Liver (tissue), 9 donors: Measurements from ENCODE around the gene BARX1. TPM values are rescaled to one million over a fixed set of nuclear protein-coding genes. Genes with fewer than 3 reads are reported as not detected.
"Not testable (repeated sequence)": the region's sequence is repeated elsewhere in the genome, so short reads cannot be mapped to it uniquely, and the experiment has no call there.

Experiments
- DNase-seq: peaks from one replicate; pipeline ENCODE4 v3.0.0-alpha.2; 2017; ENCODE audit warnings: low spot score
- H3K27ac ChIP-seq, 2 donors: one replicate each; pipeline ENCODE4 v1.7.0; 2013; ENCODE audit warnings: inconsistent platforms in 2 of 2, low read length in 2 of 2, control low read depth in 1 of 2, low read depth in 1 of 2, mild to moderate bottlenecking in 1 of 2
- H3K27me3 ChIP-seq, 4 donors: one replicate each; pipeline versions ENCODE4 v1.6.1 to v1.7.0; 2013; ENCODE audit warnings: low read length in 3 of 4, inconsistent platforms in 1 of 4, mild to moderate bottlenecking in 1 of 4, moderate library complexity in 1 of 4; ENCODE audit not compliant: control insufficient read depth in 4 of 4, insufficient read depth in 4 of 4
- H3K36me3 ChIP-seq, 4 donors: one replicate each; pipeline versions ENCODE4 v1.6.1 to v1.7.0; 2013; ENCODE audit warnings: low read length in 3 of 4, mild to moderate bottlenecking in 3 of 4, low read depth in 1 of 4, moderate library complexity in 1 of 4; ENCODE audit not compliant: control insufficient read depth in 4 of 4, insufficient read depth in 3 of 4
- H3K4me1 ChIP-seq, 4 donors: one replicate each; pipeline versions ENCODE4 v1.6.1 to v1.7.0; 2013; ENCODE audit warnings: low read length in 3 of 4, mild to moderate bottlenecking in 3 of 4, moderate library complexity in 1 of 4; ENCODE audit not compliant: control insufficient read depth in 4 of 4, insufficient read depth in 4 of 4
- H3K4me3 ChIP-seq, 3 donors: one replicate each; pipeline versions ENCODE4 v1.6.1 to v1.7.0; 2013; ENCODE audit warnings: low read length in 3 of 3, control low read depth in 1 of 3, low read depth in 1 of 3, mild to moderate bottlenecking in 1 of 3
- H3K9ac ChIP-seq, 2 donors: one replicate each; pipeline ENCODE4 v1.7.0; 2013; ENCODE audit warnings: low read length in 2 of 2, mild to moderate bottlenecking in 2 of 2, moderate library complexity in 2 of 2, control low read depth in 1 of 2, low read depth in 1 of 2
- H3K9me3 ChIP-seq, 4 donors: one replicate each; pipeline versions ENCODE4 v1.6.1 to v1.7.0; 2013; ENCODE audit warnings: low read length in 3 of 4; ENCODE audit not compliant: control insufficient read depth in 4 of 4
- EGR1 ChIP-seq, 2 donors: IDR thresholded peaks; 2 replicates each; pipeline ENCODE4 v1.6.1; 2016 to 2018; ENCODE audit warnings: antibody characterized with exemption in 2 of 2, low read depth in 2 of 2
- FOXA1 ChIP-seq: IDR thresholded peaks from 2 replicates; pipeline ENCODE4 v1.6.1; 2016; ENCODE audit warnings: antibody characterized with exemption
- GABPA ChIP-seq, 2 donors: IDR thresholded peaks in 1 of 2; conservative IDR thresholded peaks in 1 of 2; 2 replicates each; pipeline ENCODE4 v1.6.1; 2016; ENCODE audit warnings: antibody characterized with exemption in 2 of 2, mild to moderate bottlenecking in 1 of 2, moderate library complexity in 1 of 2
- HNF4A ChIP-seq, 2 donors: conservative IDR thresholded peaks; 2 replicates each; pipeline ENCODE4 v1.6.1; 2016; ENCODE audit warnings: antibody characterized with exemption in 2 of 2, mild to moderate bottlenecking in 2 of 2
- HNF4G ChIP-seq: IDR thresholded peaks from 2 replicates; pipeline ENCODE4 v1.6.1; 2016; ENCODE audit warnings: antibody characterized with exemption
- JUND ChIP-seq, 2 donors: IDR thresholded peaks; 2 replicates each; pipeline ENCODE4 v1.6.1; 2016; ENCODE audit warnings: antibody characterized with exemption in 2 of 2
- NR2F2 ChIP-seq: IDR thresholded peaks from 2 replicates; pipeline ENCODE4 v1.6.1; 2016; ENCODE audit warnings: antibody characterized with exemption
- RAD21 ChIP-seq, 2 donors: IDR thresholded peaks; 2 replicates each; pipeline ENCODE4 v1.6.1; 2016; ENCODE audit warnings: antibody characterized with exemption in 2 of 2, mild to moderate bottlenecking in 2 of 2
- TAF1 ChIP-seq: conservative IDR thresholded peaks from 2 replicates; pipeline ENCODE4 v1.6.1; 2016; ENCODE audit warnings: antibody characterized with exemption, mild to moderate bottlenecking
- WGBS: extraction: QIAGEN DNeasy Blood & Tissue Kit; methylation state at CpG from one replicate; pipeline ENCODE4 v1.1.7; 2013; 5-methylcytosine and 5-hydroxymethylcytosine counted together
- polyA plus RNA-seq, 2 donors: library from polyadenylated mRNA; stranded (reverse) in 1 of 2; unstranded in 1 of 2; fragments of 200-250 nt in 1 of 2; fragments of >200 nt in 1 of 2; fragmentation: Nextera tagmentation in 1 of 2; extraction: Ambion mirVana in 1 of 2; gene quantifications; one replicate each; pipeline versions ENCODE4 v1.2.1 to v1.2.3, GENCODE V29; 2013 to 2015
- total RNA-seq, 2 donors: library from RNA; depleted of rRNA; stranded (reverse); fragments of >200 nt; gene quantifications; one replicate each; pipeline ENCODE4 v1.2.3, GENCODE V29; 2014
- TF ChIP-seq, protein P1 (sequence below): IDR thresholded peaks from 2 replicates; pipeline ENCODE4 v1.6.1; 2016; ENCODE audit warnings: antibody characterized with exemption
- TF ChIP-seq, protein P2 (sequence below): IDR thresholded peaks from 2 replicates; pipeline ENCODE4 v1.6.1; 2016; ENCODE audit warnings: antibody characterized with exemption, mild to moderate bottlenecking
- TF ChIP-seq, protein P3 (sequence below): IDR thresholded peaks from 2 replicates; pipeline ENCODE4 v1.6.1; 2016; ENCODE audit warnings: antibody characterized with exemption
- TF ChIP-seq, protein P4 (sequence below): fragments of 150-350 bp; IDR thresholded peaks from 2 replicates; pipeline ENCODE4 v1.5.1; 2017; ENCODE audit warnings: improper control_type of control experiment, low read depth, low read length; ENCODE audit not compliant: missing input control
- TF ChIP-seq, protein P5 (sequence below): IDR thresholded peaks from 2 replicates; pipeline ENCODE4 v1.6.1; 2016; ENCODE audit warnings: antibody characterized with exemption
- donor health status: healthy.
- donor health status: healthy.
- donor health status: healthy.
- donor health status: healthy.
- donor health status: healthy.

The BARX1 gene
- total and polyA plus RNA-seq, 4 donors: not detected

DNA sequence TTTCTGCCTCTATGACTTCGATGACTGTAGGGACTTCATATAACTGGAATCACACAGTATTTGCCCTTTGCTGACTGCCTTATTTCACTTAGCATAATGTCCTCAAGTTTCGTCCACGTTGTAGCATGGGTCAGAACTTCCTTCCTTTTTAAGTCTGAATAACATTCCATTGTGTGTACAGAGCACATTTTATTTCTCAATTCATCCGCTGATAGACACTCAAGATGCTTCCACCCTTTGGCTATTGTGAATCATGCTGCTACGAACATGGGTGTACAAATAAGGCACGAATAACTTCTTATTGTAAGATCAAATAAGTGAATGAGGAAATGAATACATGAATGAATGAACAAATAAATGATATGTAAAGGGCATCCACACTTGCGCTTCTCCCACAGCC, 13.0 kb downstream of the BARX1 start:
- no peak overlapping the region for H3K4me3 ChIP-seq
- no peak for DNase-seq
- H3K9me3 ChIP-seq: no peaks in the 10 kb centered on the region
- H3K27me3 ChIP-seq: peaks cover 3 to 21% (median 12%) of the 10 kb centered on the region in 4 donors
- H3K36me3 ChIP-seq: no peaks in the 10 kb centered on the region
- TF ChIP-seq HNF4A (conservative IDR thresholded peaks at IDR 0.05) (no peak), FOXA1 (no peak), NR2F2 (no peak)
- TF ChIP-seq, protein P1, sequence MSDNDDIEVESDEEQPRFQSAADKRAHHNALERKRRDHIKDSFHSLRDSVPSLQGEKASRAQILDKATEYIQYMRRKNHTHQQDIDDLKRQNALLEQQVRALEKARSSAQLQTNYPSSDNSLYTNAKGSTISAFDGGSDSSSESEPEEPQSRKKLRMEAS: no peak
- H3K4me1 ChIP-seq: peaks cover 0 to 10% (median 9%) of the 10 kb centered on the region in 4 donors
- no peak overlapping the region for H3K9ac ChIP-seq
- no peak overlapping the region for H3K27ac ChIP-seq
- 72% methylated on average over 7 of the region's 7 CpGs for WGBS

DNA sequence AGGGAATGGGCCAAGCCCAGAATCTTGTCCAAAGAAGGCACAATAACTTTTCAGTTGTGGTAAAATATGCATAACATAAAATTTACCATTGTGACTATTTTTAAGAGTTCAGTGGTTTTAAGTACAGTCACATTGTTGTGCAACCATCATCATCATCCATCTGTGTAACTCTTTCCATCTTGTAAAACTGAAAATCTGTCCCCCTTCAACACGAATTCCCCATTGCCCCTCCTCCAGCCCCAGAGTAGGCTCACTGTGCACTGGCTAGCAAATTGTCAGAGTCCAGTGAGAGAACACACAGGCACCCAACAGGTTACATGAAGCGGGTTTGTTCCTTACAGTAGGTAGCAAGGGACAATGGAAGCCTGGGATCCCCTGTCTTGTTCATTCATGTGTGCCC, 13.7 kb downstream of the BARX1 start:
- H3K4me1 ChIP-seq: peaks cover 0 to 10% (median 9%) of the 10 kb centered on the region in 4 donors
- no peak overlapping the region for H3K27ac ChIP-seq
- no peaks in the 10 kb centered on the region for H3K9me3 ChIP-seq
- H3K27me3 ChIP-seq: peaks cover 3 to 17% (median 11%) of the 10 kb centered on the region in 4 donors
- WGBS: 61% methylated on average over 2 of the region's 2 CpGs
- no peak for DNase-seq
- no peak overlapping the region for H3K4me3 ChIP-seq
- no peaks in the 10 kb centered on the region for H3K36me3 ChIP-seq
- H3K9ac ChIP-seq: no peak overlapping the region
- TF ChIP-seq, protein P2, sequence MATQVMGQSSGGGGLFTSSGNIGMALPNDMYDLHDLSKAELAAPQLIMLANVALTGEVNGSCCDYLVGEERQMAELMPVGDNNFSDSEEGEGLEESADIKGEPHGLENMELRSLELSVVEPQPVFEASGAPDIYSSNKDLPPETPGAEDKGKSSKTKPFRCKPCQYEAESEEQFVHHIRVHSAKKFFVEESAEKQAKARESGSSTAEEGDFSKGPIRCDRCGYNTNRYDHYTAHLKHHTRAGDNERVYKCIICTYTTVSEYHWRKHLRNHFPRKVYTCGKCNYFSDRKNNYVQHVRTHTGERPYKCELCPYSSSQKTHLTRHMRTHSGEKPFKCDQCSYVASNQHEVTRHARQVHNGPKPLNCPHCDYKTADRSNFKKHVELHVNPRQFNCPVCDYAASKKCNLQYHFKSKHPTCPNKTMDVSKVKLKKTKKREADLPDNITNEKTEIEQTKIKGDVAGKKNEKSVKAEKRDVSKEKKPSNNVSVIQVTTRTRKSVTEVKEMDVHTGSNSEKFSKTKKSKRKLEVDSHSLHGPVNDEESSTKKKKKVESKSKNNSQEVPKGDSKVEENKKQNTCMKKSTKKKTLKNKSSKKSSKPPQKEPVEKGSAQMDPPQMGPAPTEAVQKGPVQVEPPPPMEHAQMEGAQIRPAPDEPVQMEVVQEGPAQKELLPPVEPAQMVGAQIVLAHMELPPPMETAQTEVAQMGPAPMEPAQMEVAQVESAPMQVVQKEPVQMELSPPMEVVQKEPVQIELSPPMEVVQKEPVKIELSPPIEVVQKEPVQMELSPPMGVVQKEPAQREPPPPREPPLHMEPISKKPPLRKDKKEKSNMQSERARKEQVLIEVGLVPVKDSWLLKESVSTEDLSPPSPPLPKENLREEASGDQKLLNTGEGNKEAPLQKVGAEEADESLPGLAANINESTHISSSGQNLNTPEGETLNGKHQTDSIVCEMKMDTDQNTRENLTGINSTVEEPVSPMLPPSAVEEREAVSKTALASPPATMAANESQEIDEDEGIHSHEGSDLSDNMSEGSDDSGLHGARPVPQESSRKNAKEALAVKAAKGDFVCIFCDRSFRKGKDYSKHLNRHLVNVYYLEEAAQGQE: no peak
- TF ChIP-seq HNF4G (no peak), JUND (IDR thresholded peaks at IDR 0.05) (no peak), TAF1 (no peak), FOXA1 (no peak), GABPA (IDR thresholded peaks at IDR 0.05 in 1 of 2, conservative IDR thresholded peaks at IDR 0.05 in 1 of 2) (no peak), NR2F2 (no peak), RAD21 (IDR thresholded peaks at IDR 0.05) (no peak)
- TF ChIP-seq, protein P3, sequence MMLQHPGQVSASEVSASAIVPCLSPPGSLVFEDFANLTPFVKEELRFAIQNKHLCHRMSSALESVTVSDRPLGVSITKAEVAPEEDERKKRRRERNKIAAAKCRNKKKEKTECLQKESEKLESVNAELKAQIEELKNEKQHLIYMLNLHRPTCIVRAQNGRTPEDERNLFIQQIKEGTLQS: no peak
- TF ChIP-seq, protein P4, sequence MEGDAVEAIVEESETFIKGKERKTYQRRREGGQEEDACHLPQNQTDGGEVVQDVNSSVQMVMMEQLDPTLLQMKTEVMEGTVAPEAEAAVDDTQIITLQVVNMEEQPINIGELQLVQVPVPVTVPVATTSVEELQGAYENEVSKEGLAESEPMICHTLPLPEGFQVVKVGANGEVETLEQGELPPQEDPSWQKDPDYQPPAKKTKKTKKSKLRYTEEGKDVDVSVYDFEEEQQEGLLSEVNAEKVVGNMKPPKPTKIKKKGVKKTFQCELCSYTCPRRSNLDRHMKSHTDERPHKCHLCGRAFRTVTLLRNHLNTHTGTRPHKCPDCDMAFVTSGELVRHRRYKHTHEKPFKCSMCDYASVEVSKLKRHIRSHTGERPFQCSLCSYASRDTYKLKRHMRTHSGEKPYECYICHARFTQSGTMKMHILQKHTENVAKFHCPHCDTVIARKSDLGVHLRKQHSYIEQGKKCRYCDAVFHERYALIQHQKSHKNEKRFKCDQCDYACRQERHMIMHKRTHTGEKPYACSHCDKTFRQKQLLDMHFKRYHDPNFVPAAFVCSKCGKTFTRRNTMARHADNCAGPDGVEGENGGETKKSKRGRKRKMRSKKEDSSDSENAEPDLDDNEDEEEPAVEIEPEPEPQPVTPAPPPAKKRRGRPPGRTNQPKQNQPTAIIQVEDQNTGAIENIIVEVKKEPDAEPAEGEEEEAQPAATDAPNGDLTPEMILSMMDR: no peak

DNA sequence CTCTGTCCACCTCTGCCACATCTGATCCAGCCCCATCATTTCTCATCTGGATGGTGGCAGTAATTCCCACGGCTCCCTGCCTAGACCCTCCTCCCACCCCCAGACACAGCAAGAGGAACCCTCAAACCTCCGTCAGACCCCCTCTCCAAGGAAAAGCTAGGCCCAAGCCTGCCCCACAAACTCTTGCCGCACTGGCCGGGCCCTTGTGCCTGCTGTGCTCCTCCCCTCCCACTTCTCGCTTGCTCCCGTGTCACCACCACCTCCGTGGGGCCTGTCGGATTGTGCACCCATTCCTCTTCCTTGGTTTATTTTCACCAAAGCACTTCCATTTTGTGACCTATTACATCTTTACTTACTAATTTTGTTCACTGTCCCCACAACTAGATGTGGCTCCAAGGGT, 14.2 kb downstream of the BARX1 start:
- H3K36me3 ChIP-seq: no peaks in the 10 kb centered on the region
- WGBS: 84% methylated on average over 8 of the region's 8 CpGs
- H3K4me1 ChIP-seq: peaks cover 0 to 6% (median 6%) of the 10 kb centered on the region in 4 donors
- H3K9ac ChIP-seq: no peak overlapping the region
- no peak overlapping the region for H3K27ac ChIP-seq
- peaks cover 3 to 17% (median 8%) of the 10 kb centered on the region in 4 donors for H3K27me3 ChIP-seq
- TF ChIP-seq JUND (IDR thresholded peaks at IDR 0.05): no peak
- TF ChIP-seq, protein P5, sequence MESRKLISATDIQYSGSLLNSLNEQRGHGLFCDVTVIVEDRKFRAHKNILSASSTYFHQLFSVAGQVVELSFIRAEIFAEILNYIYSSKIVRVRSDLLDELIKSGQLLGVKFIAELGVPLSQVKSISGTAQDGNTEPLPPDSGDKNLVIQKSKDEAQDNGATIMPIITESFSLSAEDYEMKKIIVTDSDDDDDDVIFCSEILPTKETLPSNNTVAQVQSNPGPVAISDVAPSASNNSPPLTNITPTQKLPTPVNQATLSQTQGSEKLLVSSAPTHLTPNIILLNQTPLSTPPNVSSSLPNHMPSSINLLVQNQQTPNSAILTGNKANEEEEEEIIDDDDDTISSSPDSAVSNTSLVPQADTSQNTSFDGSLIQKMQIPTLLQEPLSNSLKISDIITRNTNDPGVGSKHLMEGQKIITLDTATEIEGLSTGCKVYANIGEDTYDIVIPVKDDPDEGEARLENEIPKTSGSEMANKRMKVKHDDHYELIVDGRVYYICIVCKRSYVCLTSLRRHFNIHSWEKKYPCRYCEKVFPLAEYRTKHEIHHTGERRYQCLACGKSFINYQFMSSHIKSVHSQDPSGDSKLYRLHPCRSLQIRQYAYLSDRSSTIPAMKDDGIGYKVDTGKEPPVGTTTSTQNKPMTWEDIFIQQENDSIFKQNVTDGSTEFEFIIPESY: no peak
- no peak for TF ChIP-seq FOXA1
- no peak for TF ChIP-seq EGR1 (IDR thresholded peaks at IDR 0.05; ENCODE audit: low read depth in 2 of 2)
- no peak for TF ChIP-seq HNF4G
- no peaks in the 10 kb centered on the region for H3K9me3 ChIP-seq
- DNase-seq: no peak
- no peak overlapping the region for H3K4me3 ChIP-seq

DNA sequence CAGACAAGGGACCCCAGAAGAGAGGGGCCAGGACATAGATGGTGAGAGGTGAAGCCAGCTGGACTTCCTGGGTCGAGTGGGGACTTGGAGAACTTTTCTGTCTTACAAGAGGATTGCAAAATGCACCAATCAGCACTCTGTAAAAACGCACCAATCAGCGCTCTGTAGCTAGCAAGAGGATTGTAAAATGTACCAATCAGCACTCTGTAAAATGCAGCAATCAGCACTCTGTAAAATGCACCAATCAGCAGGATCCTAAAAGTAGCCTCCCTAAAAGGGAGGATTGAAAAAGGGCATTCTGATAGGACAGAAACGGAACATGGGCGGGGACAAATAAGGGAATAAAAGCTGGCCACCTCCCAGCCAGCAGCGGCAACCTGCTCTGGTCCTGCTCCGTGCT, 15.6 kb downstream of the BARX1 start:
- not testable (repeated sequence) for H3K4me3 ChIP-seq, H3K9ac ChIP-seq, DNase-seq, H3K9me3 ChIP-seq, H3K4me1 ChIP-seq, H3K36me3 ChIP-seq, H3K27ac ChIP-seq
- WGBS: 82% methylated on average over 7 of the region's 7 CpGs
- peaks cover 3 to 17% (median 4%) of the 10 kb centered on the region in 4 donors for H3K27me3 ChIP-seq
